ENCODE results near the gene TCF12. TPM values are rescaled to one million over a fixed set of nuclear protein-coding genes. Genes with fewer than 3 reads are reported as not detected.
"Not testable (repeated sequence)": the region's sequence is repeated elsewhere in the genome, so short reads cannot be mapped to it uniquely, and the experiment has no call there.

The TCF12 gene
- total RNA-seq, 1 donor from 2014 or later = 138 TPM

GRCh38 chr15:57092252-57092651 lies 173.8 kb downstream of the TCF12 start:
- intact Hi-C loops (cut with DNase I) = no loop called here
- Histone ChIP-seq H3K27ac (no peak overlapping the region), H3K36me3 (no peaks in the 10 kb centered on the region), H3K27me3 (no peaks in the 10 kb centered on the region), H3K9me3 (no peaks in the 10 kb centered on the region), H3K4me1 (peaks cover 10% of the 10 kb centered on the region), H3K4me3 (no peak overlapping the region)
- DNase-seq (ENCODE audit: extremely low spot score in 2 of 2) = no peak
- no peak for TF ChIP-seq POLR2A (IDR thresholded peaks at IDR 0.05)
- TF ChIP-seq POLR2AphosphoS5 (IDR thresholded peaks at IDR 0.05; ENCODE audit: insufficient read depth in 1 of 2, low read depth in 1 of 2) = no peak
- TF ChIP-seq, protein P1, sequence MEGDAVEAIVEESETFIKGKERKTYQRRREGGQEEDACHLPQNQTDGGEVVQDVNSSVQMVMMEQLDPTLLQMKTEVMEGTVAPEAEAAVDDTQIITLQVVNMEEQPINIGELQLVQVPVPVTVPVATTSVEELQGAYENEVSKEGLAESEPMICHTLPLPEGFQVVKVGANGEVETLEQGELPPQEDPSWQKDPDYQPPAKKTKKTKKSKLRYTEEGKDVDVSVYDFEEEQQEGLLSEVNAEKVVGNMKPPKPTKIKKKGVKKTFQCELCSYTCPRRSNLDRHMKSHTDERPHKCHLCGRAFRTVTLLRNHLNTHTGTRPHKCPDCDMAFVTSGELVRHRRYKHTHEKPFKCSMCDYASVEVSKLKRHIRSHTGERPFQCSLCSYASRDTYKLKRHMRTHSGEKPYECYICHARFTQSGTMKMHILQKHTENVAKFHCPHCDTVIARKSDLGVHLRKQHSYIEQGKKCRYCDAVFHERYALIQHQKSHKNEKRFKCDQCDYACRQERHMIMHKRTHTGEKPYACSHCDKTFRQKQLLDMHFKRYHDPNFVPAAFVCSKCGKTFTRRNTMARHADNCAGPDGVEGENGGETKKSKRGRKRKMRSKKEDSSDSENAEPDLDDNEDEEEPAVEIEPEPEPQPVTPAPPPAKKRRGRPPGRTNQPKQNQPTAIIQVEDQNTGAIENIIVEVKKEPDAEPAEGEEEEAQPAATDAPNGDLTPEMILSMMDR (IDR thresholded peaks at IDR 0.05) = no peak

DNA sequence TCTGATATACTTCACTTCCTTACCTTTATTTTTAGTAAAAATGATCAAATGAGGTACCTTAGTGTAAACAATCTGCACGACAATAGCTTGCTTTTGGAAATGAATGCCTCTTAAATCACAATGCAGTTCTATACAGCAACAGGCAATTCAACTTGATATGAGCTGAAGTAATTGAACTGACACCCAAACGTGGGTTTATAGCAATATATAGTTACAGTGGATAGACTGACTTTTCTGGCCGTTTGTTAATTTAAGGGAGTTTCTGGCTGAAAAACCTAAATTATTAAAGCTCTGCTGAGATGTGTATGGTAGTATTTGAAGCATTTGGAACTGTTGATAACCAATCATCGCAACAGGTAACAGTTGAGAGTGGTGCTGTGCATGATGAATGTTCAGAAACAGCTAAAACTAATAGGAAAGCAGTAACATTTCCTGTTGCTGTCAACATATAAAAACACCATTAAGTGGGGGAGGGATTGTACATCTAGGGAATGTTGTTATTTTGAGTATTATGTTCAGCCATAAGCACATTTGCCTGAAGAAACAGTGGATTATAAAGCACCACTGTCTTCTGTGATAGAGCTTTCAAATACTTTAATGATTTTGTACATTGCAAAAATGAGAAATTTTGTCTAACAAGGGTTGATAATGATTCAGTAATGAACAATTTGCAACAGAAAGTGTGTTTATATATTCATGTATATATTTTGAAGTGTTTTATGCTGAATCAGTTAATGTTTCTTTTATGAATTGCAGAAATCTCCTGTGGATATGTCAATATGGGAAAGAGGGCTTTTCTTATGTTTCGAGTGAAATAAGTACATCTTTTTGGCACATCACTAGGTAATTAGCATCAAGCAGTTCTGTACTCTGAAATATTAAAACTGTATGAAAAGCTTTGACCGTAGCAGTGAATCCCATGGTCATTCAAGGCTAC lies 176.1 kb downstream of the TCF12 start:
- intact Hi-C loops (cut with DNase I) = no loop called here
- no peak for DNase-seq (ENCODE audit: extremely low spot score in 2 of 2)
- H3K4me3 ChIP-seq = no peak overlapping the region
- no peaks in the 10 kb centered on the region for H3K36me3 ChIP-seq
- H3K4me1 ChIP-seq = peaks cover 10% of the 10 kb centered on the region
- H3K27ac ChIP-seq = no peak overlapping the region
- no peaks in the 10 kb centered on the region for H3K9me3 ChIP-seq
- no peaks in the 10 kb centered on the region for H3K27me3 ChIP-seq
- TF ChIP-seq, protein P1 (IDR thresholded peaks at IDR 0.05) = no peak
- no peak for TF ChIP-seq POLR2AphosphoS5 (IDR thresholded peaks at IDR 0.05; ENCODE audit: insufficient read depth in 1 of 2, low read depth in 1 of 2)
- TF ChIP-seq POLR2A (IDR thresholded peaks at IDR 0.05) = no peak

GRCh38 chr15:57095896-57096295 lies 177.5 kb downstream of the TCF12 start:
- no peak for DNase-seq (ENCODE audit: extremely low spot score in 2 of 2)
- no peaks in the 10 kb centered on the region for H3K9me3 ChIP-seq
- H3K36me3 ChIP-seq = no peaks in the 10 kb centered on the region
- H3K4me1 ChIP-seq = no peaks in the 10 kb centered on the region
- intact Hi-C loops (cut with DNase I) = no loop called here
- no peaks in the 10 kb centered on the region for H3K27me3 ChIP-seq
- no peak overlapping the region for H3K27ac ChIP-seq
- H3K4me3 ChIP-seq = no peak overlapping the region
- TF ChIP-seq POLR2A (IDR thresholded peaks at IDR 0.05) = no peak
- TF ChIP-seq, protein P1 (IDR thresholded peaks at IDR 0.05) = no peak
- no peak for TF ChIP-seq POLR2AphosphoS5 (IDR thresholded peaks at IDR 0.05; ENCODE audit: insufficient read depth in 1 of 2, low read depth in 1 of 2)

GRCh38 chr15:57097246-57097645 lies 178.8 kb downstream of the TCF12 start:
- H3K9me3 ChIP-seq = no peaks in the 10 kb centered on the region
- H3K27ac ChIP-seq = no peak overlapping the region
- intact Hi-C loops (cut with DNase I) = no loop called here
- no peak for DNase-seq (ENCODE audit: extremely low spot score in 2 of 2)
- H3K36me3 ChIP-seq = no peaks in the 10 kb centered on the region
- H3K27me3 ChIP-seq = no peaks in the 10 kb centered on the region
- TF ChIP-seq, protein P1 (IDR thresholded peaks at IDR 0.05) = no peak
- no peak for TF ChIP-seq POLR2AphosphoS5 (IDR thresholded peaks at IDR 0.05; ENCODE audit: insufficient read depth in 1 of 2, low read depth in 1 of 2)
- no peak for TF ChIP-seq POLR2A (IDR thresholded peaks at IDR 0.05)
- no peaks in the 10 kb centered on the region for H3K4me1 ChIP-seq
- H3K4me3 ChIP-seq = no peak overlapping the region

DNA sequence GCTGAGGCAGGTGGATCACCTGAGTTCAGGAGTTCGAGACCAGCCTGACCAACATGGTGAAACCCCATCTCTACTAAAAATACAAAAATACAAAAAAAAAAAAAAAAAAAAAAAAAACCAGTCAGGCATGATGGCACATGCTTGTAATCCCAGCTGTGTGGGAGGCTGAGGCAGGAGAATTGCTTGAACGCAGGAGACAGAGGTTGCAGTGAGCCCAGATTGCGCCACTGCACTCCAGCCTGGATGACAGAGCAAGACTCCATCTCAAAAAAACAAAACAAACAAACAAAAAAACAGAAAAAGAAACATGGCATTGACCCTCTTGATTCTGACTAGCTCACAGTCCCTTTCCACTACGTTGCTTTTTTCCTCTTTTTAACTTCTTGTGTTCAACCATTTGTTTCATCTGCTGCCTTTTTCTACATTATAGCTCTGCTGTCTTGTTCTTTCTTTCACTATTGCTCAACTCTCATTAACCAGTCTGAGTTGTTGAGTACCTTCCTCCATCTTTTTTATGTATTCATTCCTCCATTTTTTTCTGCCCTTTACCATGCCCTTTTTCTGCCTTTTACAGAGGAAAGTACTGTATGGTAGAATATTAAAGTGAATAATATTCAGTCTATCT lies 179.6 kb downstream of the TCF12 start:
- H3K9me3 ChIP-seq; H3K4me3 ChIP-seq; H3K4me1 ChIP-seq; H3K27me3 ChIP-seq; H3K36me3 ChIP-seq; intact Hi-C loops (cut with DNase I); DNase-seq (ENCODE audit: extremely low spot score in 2 of 2); H3K27ac ChIP-seq: not testable (repeated sequence)
